Liver (tissue), 9 donors: Measurements from ENCODE around the gene GGNBP2. TPM values are rescaled to one million over a fixed set of nuclear protein-coding genes. Genes with fewer than 3 reads are reported as not detected.

Experiments used
- DNase-seq: peaks from one replicate; pipeline ENCODE4 v3.0.0-alpha.2; 2017; ENCODE audit warnings: low spot score
- H3K27ac ChIP-seq, 2 donors: one replicate each; pipeline ENCODE4 v1.7.0; 2013; ENCODE audit warnings: inconsistent platforms in 2 of 2, low read length in 2 of 2, control low read depth in 1 of 2, low read depth in 1 of 2, mild to moderate bottlenecking in 1 of 2
- H3K27me3 ChIP-seq, 4 donors: one replicate each; pipeline versions ENCODE4 v1.6.1 to v1.7.0; 2013; ENCODE audit warnings: low read length in 3 of 4, inconsistent platforms in 1 of 4, mild to moderate bottlenecking in 1 of 4, moderate library complexity in 1 of 4; ENCODE audit not compliant: control insufficient read depth in 4 of 4, insufficient read depth in 4 of 4
- H3K36me3 ChIP-seq, 4 donors: one replicate each; pipeline versions ENCODE4 v1.6.1 to v1.7.0; 2013; ENCODE audit warnings: low read length in 3 of 4, mild to moderate bottlenecking in 3 of 4, low read depth in 1 of 4, moderate library complexity in 1 of 4; ENCODE audit not compliant: control insufficient read depth in 4 of 4, insufficient read depth in 3 of 4
- H3K4me1 ChIP-seq, 4 donors: one replicate each; pipeline versions ENCODE4 v1.6.1 to v1.7.0; 2013; ENCODE audit warnings: low read length in 3 of 4, mild to moderate bottlenecking in 3 of 4, moderate library complexity in 1 of 4; ENCODE audit not compliant: control insufficient read depth in 4 of 4, insufficient read depth in 4 of 4
- H3K4me3 ChIP-seq, 3 donors: one replicate each; pipeline versions ENCODE4 v1.6.1 to v1.7.0; 2013; ENCODE audit warnings: low read length in 3 of 3, control low read depth in 1 of 3, low read depth in 1 of 3, mild to moderate bottlenecking in 1 of 3
- H3K9ac ChIP-seq, 2 donors: one replicate each; pipeline ENCODE4 v1.7.0; 2013; ENCODE audit warnings: low read length in 2 of 2, mild to moderate bottlenecking in 2 of 2, moderate library complexity in 2 of 2, control low read depth in 1 of 2, low read depth in 1 of 2
- H3K9me3 ChIP-seq, 4 donors: one replicate each; pipeline versions ENCODE4 v1.6.1 to v1.7.0; 2013; ENCODE audit warnings: low read length in 3 of 4; ENCODE audit not compliant: control insufficient read depth in 4 of 4
- EGR1 ChIP-seq, 2 donors: IDR thresholded peaks; 2 replicates each; pipeline ENCODE4 v1.6.1; 2016 to 2018; ENCODE audit warnings: antibody characterized with exemption in 2 of 2, low read depth in 2 of 2
- FOXA1 ChIP-seq: IDR thresholded peaks from 2 replicates; pipeline ENCODE4 v1.6.1; 2016; ENCODE audit warnings: antibody characterized with exemption
- FOXA2 ChIP-seq: IDR thresholded peaks from 2 replicates; pipeline ENCODE4 v1.6.1; 2016; ENCODE audit warnings: antibody characterized with exemption
- GABPA ChIP-seq, 2 donors: IDR thresholded peaks in 1 of 2; conservative IDR thresholded peaks in 1 of 2; 2 replicates each; pipeline ENCODE4 v1.6.1; 2016; ENCODE audit warnings: antibody characterized with exemption in 2 of 2, mild to moderate bottlenecking in 1 of 2, moderate library complexity in 1 of 2
- HNF4A ChIP-seq, 2 donors: conservative IDR thresholded peaks; 2 replicates each; pipeline ENCODE4 v1.6.1; 2016; ENCODE audit warnings: antibody characterized with exemption in 2 of 2, mild to moderate bottlenecking in 2 of 2
- JUND ChIP-seq, 2 donors: IDR thresholded peaks; 2 replicates each; pipeline ENCODE4 v1.6.1; 2016; ENCODE audit warnings: antibody characterized with exemption in 2 of 2
- NR2F2 ChIP-seq: IDR thresholded peaks from 2 replicates; pipeline ENCODE4 v1.6.1; 2016; ENCODE audit warnings: antibody characterized with exemption
- RXRA ChIP-seq, 2 donors: IDR thresholded peaks; 2 replicates each; pipeline ENCODE4 v1.6.1; 2017 to 2018; ENCODE audit warnings: antibody characterized with exemption in 2 of 2, mild to moderate bottlenecking in 1 of 2
- SP1 ChIP-seq: IDR thresholded peaks from 2 replicates; pipeline ENCODE4 v1.6.1; 2018; ENCODE audit warnings: antibody characterized with exemption, mild to moderate bottlenecking
- TAF1 ChIP-seq: conservative IDR thresholded peaks from 2 replicates; pipeline ENCODE4 v1.6.1; 2016; ENCODE audit warnings: antibody characterized with exemption, mild to moderate bottlenecking
- YY1 ChIP-seq: IDR thresholded peaks from 2 replicates; pipeline ENCODE4 v1.6.1; 2016; ENCODE audit warnings: antibody characterized with exemption, mild to moderate bottlenecking
- WGBS: extraction: QIAGEN DNeasy Blood & Tissue Kit; methylation state at CpG from one replicate; pipeline ENCODE4 v1.1.7; 2013; 5-methylcytosine and 5-hydroxymethylcytosine counted together
- polyA plus RNA-seq, 2 donors: library from polyadenylated mRNA; stranded (reverse) in 1 of 2; unstranded in 1 of 2; fragments of 200-250 nt in 1 of 2; fragments of >200 nt in 1 of 2; fragmentation: Nextera tagmentation in 1 of 2; extraction: Ambion mirVana in 1 of 2; gene quantifications; one replicate each; pipeline versions ENCODE4 v1.2.1 to v1.2.3, GENCODE V29; 2013 to 2015
- total RNA-seq, 2 donors: library from RNA; depleted of rRNA; stranded (reverse); fragments of >200 nt; gene quantifications; one replicate each; pipeline ENCODE4 v1.2.3, GENCODE V29; 2014
- TF ChIP-seq, protein P1 (sequence below): IDR thresholded peaks from 2 replicates; pipeline ENCODE4 v1.6.1; 2016; ENCODE audit warnings: antibody characterized with exemption, mild to moderate bottlenecking
- TF ChIP-seq, protein P2 (sequence below): IDR thresholded peaks from 2 replicates; pipeline ENCODE4 v1.6.1; 2016; ENCODE audit warnings: antibody characterized with exemption
- TF ChIP-seq, protein P3 (sequence below): IDR thresholded peaks from 2 replicates; pipeline ENCODE4 v1.6.1; 2016; ENCODE audit warnings: antibody characterized with exemption
- TF ChIP-seq, protein P4 (sequence below): fragments of 150-350 bp; IDR thresholded peaks from 2 replicates; pipeline ENCODE4 v1.5.1; 2017; ENCODE audit warnings: improper control_type of control experiment, low read depth, low read length; ENCODE audit not compliant: missing input control
- donor health status: healthy.
- donor health status: healthy.
- donor health status: healthy.
- donor health status: healthy.
- donor health status: healthy.

GGNBP2 gene
- total and polyA plus RNA-seq, 4 donors, result 19.6 to 48.6 (median 34.3) TPM

DNA sequence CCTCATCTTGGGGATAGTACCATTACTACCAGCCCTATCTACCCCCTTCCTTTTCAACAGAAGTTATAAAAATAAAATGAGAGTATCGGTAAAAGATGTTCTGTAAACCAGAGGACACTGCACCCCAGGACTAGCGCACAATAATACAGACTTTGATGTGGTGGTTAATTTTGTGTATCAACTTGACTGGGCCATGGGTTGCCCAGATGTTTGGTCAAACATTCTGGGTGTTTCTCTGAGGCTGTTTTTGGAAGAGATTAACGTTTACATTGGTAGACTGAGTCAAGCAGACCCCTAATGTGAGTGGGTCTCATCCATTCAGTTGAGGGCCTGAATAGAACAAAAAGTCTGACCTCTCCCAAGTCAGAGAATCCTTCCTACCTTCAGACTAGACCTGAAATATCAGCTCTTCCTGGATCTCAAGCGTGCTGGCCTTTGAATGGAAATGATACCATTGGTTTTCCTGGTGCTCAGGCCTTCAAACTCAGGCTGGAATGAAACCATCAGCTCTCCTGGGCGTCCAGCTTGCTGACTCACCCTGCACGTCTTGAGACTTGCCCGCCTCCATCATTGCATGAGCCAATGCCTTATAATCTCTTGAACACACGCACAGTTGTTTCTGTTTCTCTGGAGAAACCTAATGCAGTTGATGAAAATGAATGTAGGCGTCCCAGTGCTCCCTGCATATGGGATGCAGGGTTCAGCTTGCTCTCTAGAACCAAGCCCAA lies 66.8 kb downstream of the GGNBP2 start:
- Histone ChIP-seq H3K9me3 (no peaks in the 10 kb centered on the region), H3K27me3 (no peaks in the 10 kb centered on the region), H3K9ac (no peak overlapping the region), H3K27ac (no peak overlapping the region), H3K4me3 (no peak overlapping the region), H3K36me3 (no peaks in the 10 kb centered on the region), H3K4me1 (no peaks in the 10 kb centered on the region)
- DNase-seq, result no peak
- no peak for TF ChIP-seq HNF4A (conservative IDR thresholded peaks at IDR 0.05)
- TF ChIP-seq, protein P1, sequence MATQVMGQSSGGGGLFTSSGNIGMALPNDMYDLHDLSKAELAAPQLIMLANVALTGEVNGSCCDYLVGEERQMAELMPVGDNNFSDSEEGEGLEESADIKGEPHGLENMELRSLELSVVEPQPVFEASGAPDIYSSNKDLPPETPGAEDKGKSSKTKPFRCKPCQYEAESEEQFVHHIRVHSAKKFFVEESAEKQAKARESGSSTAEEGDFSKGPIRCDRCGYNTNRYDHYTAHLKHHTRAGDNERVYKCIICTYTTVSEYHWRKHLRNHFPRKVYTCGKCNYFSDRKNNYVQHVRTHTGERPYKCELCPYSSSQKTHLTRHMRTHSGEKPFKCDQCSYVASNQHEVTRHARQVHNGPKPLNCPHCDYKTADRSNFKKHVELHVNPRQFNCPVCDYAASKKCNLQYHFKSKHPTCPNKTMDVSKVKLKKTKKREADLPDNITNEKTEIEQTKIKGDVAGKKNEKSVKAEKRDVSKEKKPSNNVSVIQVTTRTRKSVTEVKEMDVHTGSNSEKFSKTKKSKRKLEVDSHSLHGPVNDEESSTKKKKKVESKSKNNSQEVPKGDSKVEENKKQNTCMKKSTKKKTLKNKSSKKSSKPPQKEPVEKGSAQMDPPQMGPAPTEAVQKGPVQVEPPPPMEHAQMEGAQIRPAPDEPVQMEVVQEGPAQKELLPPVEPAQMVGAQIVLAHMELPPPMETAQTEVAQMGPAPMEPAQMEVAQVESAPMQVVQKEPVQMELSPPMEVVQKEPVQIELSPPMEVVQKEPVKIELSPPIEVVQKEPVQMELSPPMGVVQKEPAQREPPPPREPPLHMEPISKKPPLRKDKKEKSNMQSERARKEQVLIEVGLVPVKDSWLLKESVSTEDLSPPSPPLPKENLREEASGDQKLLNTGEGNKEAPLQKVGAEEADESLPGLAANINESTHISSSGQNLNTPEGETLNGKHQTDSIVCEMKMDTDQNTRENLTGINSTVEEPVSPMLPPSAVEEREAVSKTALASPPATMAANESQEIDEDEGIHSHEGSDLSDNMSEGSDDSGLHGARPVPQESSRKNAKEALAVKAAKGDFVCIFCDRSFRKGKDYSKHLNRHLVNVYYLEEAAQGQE, result no peak
- 86% methylated on average over 9 of the region's 9 CpGs for WGBS

DNA sequence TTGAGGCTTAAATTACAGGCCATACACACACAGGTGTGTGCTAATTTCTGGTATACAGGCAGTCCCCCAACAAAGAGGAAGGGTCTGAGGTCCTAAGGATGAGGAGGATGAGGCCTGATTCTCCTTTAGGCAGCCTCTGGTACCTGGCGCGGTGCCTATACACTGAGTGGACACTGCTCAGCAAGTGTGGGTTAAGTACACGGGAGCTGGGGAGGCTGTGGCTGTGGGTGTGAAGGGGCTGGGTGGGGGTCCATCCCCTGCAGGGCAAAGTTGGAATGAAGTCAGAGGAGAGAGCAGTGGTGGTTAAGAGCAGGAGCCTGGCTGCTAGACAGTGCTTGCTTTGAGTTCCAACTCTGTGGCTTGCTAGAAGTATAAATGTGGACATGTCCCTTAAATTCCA lies 67.6 kb downstream of the GGNBP2 start:
- no peaks in the 10 kb centered on the region for H3K4me1 ChIP-seq
- TF ChIP-seq FOXA1 (no peak), SP1 (no peak), JUND (IDR thresholded peaks at IDR 0.05) (no peak)
- TF ChIP-seq, protein P2, sequence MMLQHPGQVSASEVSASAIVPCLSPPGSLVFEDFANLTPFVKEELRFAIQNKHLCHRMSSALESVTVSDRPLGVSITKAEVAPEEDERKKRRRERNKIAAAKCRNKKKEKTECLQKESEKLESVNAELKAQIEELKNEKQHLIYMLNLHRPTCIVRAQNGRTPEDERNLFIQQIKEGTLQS, result no peak
- WGBS, result 76% methylated on average over 3 of the region's 3 CpGs
- H3K27ac ChIP-seq, result no peak overlapping the region
- DNase-seq, result no peak
- H3K27me3 ChIP-seq, result no peaks in the 10 kb centered on the region
- H3K4me3 ChIP-seq, result no peak overlapping the region
- H3K9me3 ChIP-seq, result no peaks in the 10 kb centered on the region
- H3K9ac ChIP-seq, result no peak overlapping the region
- no peaks in the 10 kb centered on the region for H3K36me3 ChIP-seq

DNA sequence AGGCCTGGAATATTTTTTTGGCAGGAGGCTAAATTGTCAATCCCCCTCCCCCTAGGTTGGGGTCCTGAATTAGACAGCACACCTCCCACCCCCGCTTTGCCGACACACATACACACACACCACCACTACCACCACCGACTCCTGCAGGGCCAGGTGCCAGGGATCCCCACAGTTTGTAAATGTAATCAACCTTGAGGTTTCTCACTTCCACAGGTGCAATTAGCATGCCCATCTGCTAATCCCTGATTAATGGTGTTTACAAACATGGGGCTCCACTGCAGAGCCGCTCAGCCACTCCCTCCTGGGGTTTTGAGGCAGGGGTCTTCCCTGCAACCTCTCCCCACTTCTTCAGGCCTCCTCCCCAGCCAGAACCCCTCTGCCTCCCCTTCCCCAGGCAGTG lies 68.4 kb downstream of the GGNBP2 start:
- no peaks in the 10 kb centered on the region for H3K36me3 ChIP-seq
- no peak overlapping the region for H3K4me3 ChIP-seq
- WGBS, result 77% methylated on average over 4 of the region's 4 CpGs
- DNase-seq, result no peak
- no peak overlapping the region for H3K27ac ChIP-seq
- H3K27me3 ChIP-seq, result no peaks in the 10 kb centered on the region
- H3K4me1 ChIP-seq, result no peaks in the 10 kb centered on the region
- no peaks in the 10 kb centered on the region for H3K9me3 ChIP-seq
- no peak overlapping the region for H3K9ac ChIP-seq
- TF ChIP-seq FOXA1 (no peak), GABPA (IDR thresholded peaks at IDR 0.05 in 1 of 2, conservative IDR thresholded peaks at IDR 0.05 in 1 of 2) (no peak)

DNA sequence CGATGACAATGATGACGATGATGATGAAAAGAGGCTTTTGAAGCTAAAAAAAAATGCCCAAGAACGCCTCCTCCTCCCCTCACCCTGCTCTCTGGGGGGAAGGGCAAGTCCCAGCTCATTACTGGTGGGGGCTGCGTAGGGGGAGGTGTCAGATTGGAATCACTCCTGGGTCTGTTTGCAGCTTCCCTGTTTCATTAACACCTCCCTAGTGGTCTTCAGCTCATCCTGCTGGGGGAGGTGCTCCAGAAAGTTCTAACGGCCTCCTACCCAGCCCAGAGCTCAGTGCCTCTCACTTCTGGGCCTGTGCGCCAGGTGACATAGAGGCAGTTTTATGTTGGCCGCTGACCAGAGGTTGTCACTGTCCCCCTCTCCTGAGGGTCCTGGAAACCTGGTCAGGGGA lies 69.4 kb downstream of the GGNBP2 start:
- H3K4me1 ChIP-seq, result no peaks in the 10 kb centered on the region
- H3K4me3 ChIP-seq, result no peak overlapping the region
- no peak overlapping the region for H3K27ac ChIP-seq
- H3K9ac ChIP-seq, result no peak overlapping the region
- no peaks in the 10 kb centered on the region for H3K36me3 ChIP-seq
- H3K9me3 ChIP-seq, result no peaks in the 10 kb centered on the region
- no peak for DNase-seq
- 79% methylated on average over 7 of the region's 7 CpGs for WGBS
- no peaks in the 10 kb centered on the region for H3K27me3 ChIP-seq
- TF ChIP-seq, protein P3, sequence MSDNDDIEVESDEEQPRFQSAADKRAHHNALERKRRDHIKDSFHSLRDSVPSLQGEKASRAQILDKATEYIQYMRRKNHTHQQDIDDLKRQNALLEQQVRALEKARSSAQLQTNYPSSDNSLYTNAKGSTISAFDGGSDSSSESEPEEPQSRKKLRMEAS, result no peak
- TF ChIP-seq JUND (IDR thresholded peaks at IDR 0.05) (no peak), TAF1 (no peak), YY1 (no peak), HNF4A (conservative IDR thresholded peaks at IDR 0.05) (no peak), NR2F2 (no peak), RXRA (IDR thresholded peaks at IDR 0.05) (no peak), FOXA1 (no peak), SP1 (no peak), EGR1 (IDR thresholded peaks at IDR 0.05; ENCODE audit: low read depth in 2 of 2) (no peak), FOXA2 (no peak)
- TF ChIP-seq, protein P2, result no peak
- TF ChIP-seq, protein P4, sequence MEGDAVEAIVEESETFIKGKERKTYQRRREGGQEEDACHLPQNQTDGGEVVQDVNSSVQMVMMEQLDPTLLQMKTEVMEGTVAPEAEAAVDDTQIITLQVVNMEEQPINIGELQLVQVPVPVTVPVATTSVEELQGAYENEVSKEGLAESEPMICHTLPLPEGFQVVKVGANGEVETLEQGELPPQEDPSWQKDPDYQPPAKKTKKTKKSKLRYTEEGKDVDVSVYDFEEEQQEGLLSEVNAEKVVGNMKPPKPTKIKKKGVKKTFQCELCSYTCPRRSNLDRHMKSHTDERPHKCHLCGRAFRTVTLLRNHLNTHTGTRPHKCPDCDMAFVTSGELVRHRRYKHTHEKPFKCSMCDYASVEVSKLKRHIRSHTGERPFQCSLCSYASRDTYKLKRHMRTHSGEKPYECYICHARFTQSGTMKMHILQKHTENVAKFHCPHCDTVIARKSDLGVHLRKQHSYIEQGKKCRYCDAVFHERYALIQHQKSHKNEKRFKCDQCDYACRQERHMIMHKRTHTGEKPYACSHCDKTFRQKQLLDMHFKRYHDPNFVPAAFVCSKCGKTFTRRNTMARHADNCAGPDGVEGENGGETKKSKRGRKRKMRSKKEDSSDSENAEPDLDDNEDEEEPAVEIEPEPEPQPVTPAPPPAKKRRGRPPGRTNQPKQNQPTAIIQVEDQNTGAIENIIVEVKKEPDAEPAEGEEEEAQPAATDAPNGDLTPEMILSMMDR, result no peak
